A549 (cell line): Measurements from ENCODE around the gene PTPRG.

ENCODE experiments used
- CEBPB ChIP-seq, 2 experiments: fragments of >200 bp in 1 of 2; sonication (Bioruptor Twin) in 1 of 2; formaldehyde crosslinking in 1 of 2; IDR thresholded peaks; 2 replicates each; pipeline ENCODE4 v1.6.1; 2012 to 2016
- CTCF ChIP-seq: fragments of >200 bp; sonication (Bioruptor Twin); formaldehyde crosslinking; IDR thresholded peaks from 3 replicates; pipeline ENCODE4 v1.5.1; 2016
- ELK1 ChIP-seq: fragments of 150-350 bp; IDR thresholded peaks from 2 replicates; pipeline ENCODE4 v1.6.1; 2014; ENCODE audit warnings: low read depth, mild to moderate bottlenecking, low read length
- EP300 ChIP-seq, 2 experiments: fragments of >200 bp; sonication (Bioruptor Twin); formaldehyde crosslinking; IDR thresholded peaks; 2 replicates in 1 of 2; 3 replicates in 1 of 2; pipeline ENCODE4 v1.6.1; 2016 to 2017
- ESRRA ChIP-seq: fragments of 150-350 bp; IDR thresholded peaks from 2 replicates; pipeline ENCODE4 v1.6.1; 2014; ENCODE audit warnings: mild to moderate bottlenecking, low read length, borderline replicate concordance
- FOSL2 ChIP-seq, 2 experiments: fragments of 450-650 bp in 1 of 2; fragments of >200 bp in 1 of 2; sonication (Bioruptor Twin) in 1 of 2; formaldehyde crosslinking; IDR thresholded peaks; 2 replicates each; pipeline versions ENCODE4 v1.5.0 to v1.6.1; 2016 to 2020; ENCODE audit warnings: mild to moderate bottlenecking in 1 of 2, moderate library complexity in 1 of 2
- HOXA7 ChIP-seq: fragments of 250-450 bp; sonication (Bioruptor Pico); IDR thresholded peaks from 2 replicates; pipeline ENCODE4 v1.5.0; 2020; ENCODE audit warnings: mild to moderate bottlenecking, moderate library complexity
- MYC ChIP-seq: IDR thresholded peaks from 2 replicates; pipeline ENCODE4 v1.6.1; 2012; ENCODE audit warnings: mild to moderate bottlenecking, inconsistent platforms, low read length, improper control_type of control experiment, borderline replicate concordance
- NFE2L2 ChIP-seq: fragments of 150-350 bp; conservative IDR thresholded peaks from 2 replicates; pipeline ENCODE4 v1.6.1; 2014; ENCODE audit warnings: low read length
- POLR2A ChIP-seq: IDR thresholded peaks from 2 replicates; pipeline ENCODE4 v1.6.1; 2012; ENCODE audit warnings: mild to moderate bottlenecking, low read length
- RFX5 ChIP-seq: fragments of 450-650 bp; IDR thresholded peaks from 2 replicates; pipeline ENCODE4 v1.7.1; 2014; ENCODE audit warnings: antibody characterized with exemption, mild to moderate bottlenecking, moderate library complexity

- TF ChIP-seq CTCF: no peak
- no peak for TF ChIP-seq POLR2A
- TF ChIP-seq HOXA7 (CRISPR knock-in tag): no peak
- TF ChIP-seq RFX5: no peak
- no peak for TF ChIP-seq ESRRA
- no peak for TF ChIP-seq EP300 (IDR thresholded peaks at IDR 0.05)
- no peak for TF ChIP-seq CEBPB (IDR thresholded peaks at IDR 0.05)
- no peak for TF ChIP-seq MYC
- no peak for TF ChIP-seq NFE2L2
- no peak for TF ChIP-seq ELK1
- no peak for TF ChIP-seq FOSL2 (IDR thresholded peaks at IDR 0.05)
- TF ChIP-seq FOSL2 (CRISPR knock-in tag; IDR thresholded peaks at IDR 0.05): no peak
Measured at GRCh38 chr3:61924991-61925390, 363.6 kb downstream of the PTPRG start.
